Skeletal muscle satellite cell (primary cell): ENCODE results near the gene CUL7.

ENCODE experiments used
- H3K27me3 ChIP-seq: 2 replicates; pipeline ENCODE4 v1.7.0; 2013; ENCODE audit warnings: low read length; ENCODE audit not compliant: control insufficient read depth, insufficient read depth
- H3K36me3 ChIP-seq: 2 replicates; pipeline ENCODE4 v1.7.0; 2013; ENCODE audit warnings: mild to moderate bottlenecking, control low read depth, low read length; ENCODE audit not compliant: insufficient read depth
- H3K4me1 ChIP-seq: 2 replicates; pipeline ENCODE4 v1.7.0; 2013; ENCODE audit warnings: low read length; ENCODE audit not compliant: control insufficient read depth, insufficient read depth
- H3K4me2 ChIP-seq: 2 replicates; pipeline ENCODE4 v1.7.0; 2013; ENCODE audit warnings: mild to moderate bottlenecking, low read length
- H3K4me3 ChIP-seq: 2 replicates; pipeline ENCODE4 v1.7.0; 2013; ENCODE audit warnings: low read length
- H3K9ac ChIP-seq: 2 replicates; pipeline ENCODE4 v1.7.0; 2013; ENCODE audit warnings: mild to moderate bottlenecking, low read depth, low read length, moderate library complexity
- H3K9me3 ChIP-seq: replicated peaks from 2 replicates; pipeline ENCODE4 v1.7.0; 2013; ENCODE audit warnings: mild to moderate bottlenecking, control low read depth, low read length

CUL7 gene

DNA sequence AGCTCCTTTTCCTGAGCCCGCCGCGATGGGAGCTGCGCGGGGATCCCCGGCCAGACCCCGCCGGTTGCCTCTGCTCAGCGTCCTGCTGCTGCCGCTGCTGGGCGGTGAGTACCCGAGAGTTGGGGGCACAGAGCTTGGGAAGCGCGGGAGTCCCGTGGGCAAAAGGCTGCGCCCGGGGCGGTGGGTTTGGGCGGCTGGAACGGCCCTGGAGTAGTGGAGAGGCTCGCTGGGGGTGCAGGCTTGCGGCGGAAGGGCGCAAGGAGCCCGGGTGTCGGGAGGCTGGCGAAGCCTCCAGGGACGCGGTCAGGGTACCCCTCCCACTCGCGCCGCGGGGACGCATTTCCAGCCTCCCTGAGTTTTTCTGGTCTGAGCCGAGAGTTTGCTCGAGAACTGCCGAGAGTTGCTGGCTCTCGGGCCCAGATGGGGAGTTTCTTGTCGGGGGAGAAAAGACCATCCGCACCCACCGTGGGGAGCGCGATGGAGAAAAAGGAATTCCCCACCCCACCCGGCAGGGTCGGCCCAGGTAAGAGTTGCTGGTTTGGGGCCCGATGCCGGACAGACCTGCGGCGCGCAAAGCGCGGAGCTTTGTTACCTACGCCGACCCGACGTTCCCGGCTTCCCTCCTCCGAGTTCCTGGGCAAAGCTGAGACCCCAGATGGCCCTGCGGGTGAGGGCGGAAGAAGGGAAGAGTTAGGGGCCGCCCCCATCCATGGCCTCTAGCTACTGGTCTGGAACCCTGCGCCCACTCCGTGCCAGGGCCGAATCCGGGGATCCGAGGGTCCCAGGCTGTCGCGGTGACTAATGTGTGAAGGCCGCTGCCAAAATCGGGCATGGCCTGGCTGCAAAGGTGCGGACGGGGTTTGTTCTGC, 23.0 kb upstream of the CUL7 start:
- Histone ChIP-seq H3K36me3 (peaks cover 3% of the 10 kb centered on the region), H3K9ac (peak overlapping the region; percentile 96), H3K4me1 (peaks cover 21% of the 10 kb centered on the region), H3K27me3 (no peaks in the 10 kb centered on the region), H3K4me3 (peak overlapping the region; percentile 98), H3K9me3 (no peaks in the 10 kb centered on the region), H3K4me2 (peak overlapping the region; percentile 96)

DNA sequence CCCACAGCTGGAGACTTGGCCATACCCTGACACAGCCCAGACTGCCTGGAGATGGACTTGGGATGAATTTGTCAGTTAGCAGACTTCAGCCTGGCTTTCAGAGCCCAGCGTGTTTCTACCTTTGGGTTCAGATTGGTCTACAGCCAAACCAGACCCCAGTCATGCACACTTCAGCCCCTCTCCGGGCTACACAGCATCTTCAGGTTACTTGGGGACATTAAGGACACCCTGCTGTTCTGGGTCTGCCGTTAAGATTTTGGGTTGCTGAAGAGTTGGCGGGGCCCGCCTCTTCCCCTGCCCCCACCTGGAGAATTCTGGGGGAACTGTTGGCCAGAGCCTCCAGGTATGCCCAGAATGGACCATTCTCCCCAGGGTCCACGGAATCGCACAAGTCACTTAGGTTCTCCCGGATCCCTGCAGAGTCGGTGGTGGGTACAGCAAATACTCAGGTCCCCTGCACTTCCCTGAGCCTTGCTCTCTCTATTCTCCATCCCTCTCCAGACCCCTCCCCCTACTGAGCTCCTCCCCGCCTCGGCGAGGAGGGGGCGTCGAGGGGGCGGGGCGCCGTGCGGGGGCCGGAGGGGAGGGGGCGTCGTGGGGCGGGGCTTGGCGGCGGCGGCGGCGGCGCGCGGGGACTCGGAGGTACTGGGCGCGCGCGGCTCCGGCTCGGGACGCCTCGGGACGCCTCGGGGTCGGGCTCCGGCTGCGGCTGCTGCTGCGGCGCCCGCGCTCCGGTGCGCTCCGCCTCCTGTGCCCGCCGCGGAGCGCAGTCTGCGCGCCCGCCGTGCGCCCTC, 22.2 kb upstream of the CUL7 start, which contains the start of gene PTK7:
PTK7 (plus strand) TSS at position 645 of the 794 bp plus-strand sequence. CDS start 175 bp downstream, outside the sequence.
- Histone ChIP-seq H3K4me3 (peak within 1 kb of the TSS; percentile 98), H3K4me1 (peaks cover 20% of the 10 kb centered on the region), H3K27me3 (no peaks in the 10 kb centered on the region), H3K4me2 (peak within 1 kb of the TSS; percentile 96), H3K36me3 (peaks cover 3% of the 10 kb centered on the region), H3K9me3 (no peaks in the 10 kb centered on the region), H3K9ac (peak within 1 kb of the TSS; percentile 96)

DNA sequence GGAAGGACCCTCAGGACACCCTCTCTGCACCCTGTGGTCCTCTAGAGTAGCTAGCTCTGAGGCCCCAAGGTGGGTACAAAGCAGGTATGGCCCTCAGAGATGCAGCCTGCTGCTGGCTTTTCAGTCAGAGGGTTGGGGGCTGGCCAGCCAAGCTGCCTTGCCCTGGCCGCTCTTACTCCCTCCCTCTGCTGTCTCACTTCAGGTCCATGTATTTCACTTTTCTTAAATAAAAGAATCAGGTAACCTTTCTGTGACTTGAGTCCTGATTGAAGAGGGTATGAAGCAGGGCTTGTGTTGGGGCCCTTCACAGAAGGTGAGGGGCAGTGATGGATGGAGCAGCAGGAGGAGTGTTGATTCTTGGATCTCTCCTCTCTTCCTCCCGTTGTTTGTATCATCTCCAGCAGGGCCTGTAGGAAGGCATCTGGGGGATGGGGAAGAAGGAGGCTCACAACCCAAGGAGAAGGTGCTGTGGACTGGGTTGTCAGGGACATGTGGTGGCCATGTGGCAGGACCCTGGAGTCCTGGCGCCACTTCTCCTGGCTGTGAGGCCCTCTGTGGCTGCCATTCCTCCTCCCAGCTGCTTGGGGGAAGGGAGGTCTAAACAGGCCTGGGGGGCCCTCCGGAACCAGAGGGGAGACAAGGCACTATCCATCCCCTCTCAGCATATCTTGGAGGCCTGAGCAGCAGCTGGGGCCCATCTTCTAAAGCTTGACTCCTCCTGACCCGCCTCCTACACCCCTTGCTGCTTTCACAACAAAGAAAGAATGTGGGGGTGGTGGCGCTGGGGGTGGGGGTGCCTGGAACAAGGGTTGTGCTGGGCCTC, 21.4 kb upstream of the CUL7 start:
- Histone ChIP-seq H3K4me1 (peaks cover 20% of the 10 kb centered on the region), H3K9me3 (no peaks in the 10 kb centered on the region), H3K9ac (peak overlapping the region; percentile 36), H3K4me3 (peak overlapping the region; percentile 98), H3K36me3 (peaks cover 3% of the 10 kb centered on the region), H3K4me2 (peak overlapping the region; percentile 84), H3K27me3 (no peaks in the 10 kb centered on the region)

DNA sequence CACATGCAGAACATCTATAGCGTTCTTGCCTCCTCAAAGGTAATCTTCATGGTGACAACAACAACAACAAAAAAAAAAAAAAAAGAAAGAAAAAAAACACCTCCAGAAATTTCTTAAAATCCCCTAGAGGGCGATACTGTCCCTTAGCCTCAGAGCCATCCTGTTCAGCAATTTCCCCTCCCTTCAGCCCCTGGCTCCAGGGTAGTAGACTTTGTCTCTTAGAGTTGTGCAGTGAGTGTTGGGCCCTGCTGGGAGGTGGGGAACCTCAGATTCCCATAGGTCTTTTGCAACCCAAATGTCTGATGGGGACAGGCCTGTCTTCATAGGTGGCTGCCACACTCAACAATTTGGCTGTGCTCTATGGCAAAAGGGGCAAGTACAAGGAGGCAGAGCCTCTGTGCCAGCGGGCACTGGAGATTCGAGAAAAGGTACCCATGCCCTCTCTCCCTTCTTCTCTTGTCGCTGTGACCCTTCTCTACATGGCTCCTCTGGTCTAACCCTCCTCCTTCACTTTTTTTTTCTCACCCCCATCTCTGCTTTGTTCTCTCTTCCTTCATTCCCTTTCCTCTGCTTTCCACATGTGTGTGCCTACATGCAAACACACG, 16.5 kb upstream of the CUL7 start:
- Histone ChIP-seq H3K4me1 (peaks cover 1% of the 10 kb centered on the region), H3K4me3 (no peak overlapping the region)

DNA sequence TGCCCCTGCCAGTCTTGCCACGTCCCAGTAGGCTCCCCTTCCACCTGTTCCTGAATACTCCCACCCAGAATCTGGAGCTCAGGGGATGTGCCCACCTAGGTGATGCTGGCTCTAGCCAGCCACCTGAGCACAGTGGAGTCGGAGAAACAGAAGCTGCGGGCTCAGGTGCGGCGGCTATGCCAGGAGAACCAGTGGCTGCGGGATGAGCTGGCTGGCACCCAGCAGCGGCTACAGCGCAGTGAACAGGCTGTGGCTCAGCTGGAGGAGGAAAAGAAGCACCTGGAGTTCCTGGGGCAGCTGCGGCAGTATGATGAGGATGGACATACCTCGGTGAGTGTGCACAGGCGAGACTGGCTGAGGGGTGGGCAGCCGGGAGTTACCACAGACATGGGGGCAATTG, 9.2 kb upstream of the CUL7 start:
- Histone ChIP-seq H3K9ac (no peak overlapping the region), H3K9me3 (no peaks in the 10 kb centered on the region), H3K4me2 (no peak overlapping the region), H3K36me3 (peaks cover 5% of the 10 kb centered on the region), H3K27me3 (no peaks in the 10 kb centered on the region), H3K4me1 (peaks cover 15% of the 10 kb centered on the region), H3K4me3 (no peak overlapping the region)

More for the DNA sequence above, 16.5 kb upstream of the CUL7 start:
- H3K36me3 ChIP-seq, result peaks cover 6% of the 10 kb centered on the region
- H3K9me3 ChIP-seq, result no peaks in the 10 kb centered on the region
- H3K27me3 ChIP-seq, result no peaks in the 10 kb centered on the region
- no peak overlapping the region for H3K4me2 ChIP-seq
- H3K9ac ChIP-seq, result no peak overlapping the region

DNA sequence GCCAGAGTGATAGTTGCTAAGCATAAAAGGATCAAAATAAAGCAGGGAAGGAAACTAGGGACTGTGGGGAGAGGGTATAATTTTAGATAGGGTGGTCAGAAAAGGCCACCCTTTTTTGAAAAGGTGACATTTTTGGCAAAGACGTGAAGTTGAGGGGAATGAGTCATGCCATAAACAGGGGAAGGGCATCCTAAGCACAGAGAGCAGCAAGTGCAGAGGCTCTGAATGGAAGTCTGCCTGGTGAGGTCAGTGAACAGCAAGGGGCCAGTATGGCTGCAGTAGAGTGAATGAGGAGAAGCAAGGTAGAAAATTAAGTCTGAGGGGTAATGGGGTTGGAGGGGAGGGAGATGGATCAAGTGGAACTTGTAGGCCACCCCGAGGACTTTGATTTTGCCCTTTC, 8.2 kb upstream of the CUL7 start:
- Histone ChIP-seq H3K4me1 (peaks cover 15% of the 10 kb centered on the region), H3K27me3 (no peaks in the 10 kb centered on the region), H3K4me2 (no peak overlapping the region), H3K9ac (no peak overlapping the region), H3K36me3 (peaks cover 8% of the 10 kb centered on the region), H3K9me3 (no peaks in the 10 kb centered on the region), H3K4me3 (no peak overlapping the region)

DNA sequence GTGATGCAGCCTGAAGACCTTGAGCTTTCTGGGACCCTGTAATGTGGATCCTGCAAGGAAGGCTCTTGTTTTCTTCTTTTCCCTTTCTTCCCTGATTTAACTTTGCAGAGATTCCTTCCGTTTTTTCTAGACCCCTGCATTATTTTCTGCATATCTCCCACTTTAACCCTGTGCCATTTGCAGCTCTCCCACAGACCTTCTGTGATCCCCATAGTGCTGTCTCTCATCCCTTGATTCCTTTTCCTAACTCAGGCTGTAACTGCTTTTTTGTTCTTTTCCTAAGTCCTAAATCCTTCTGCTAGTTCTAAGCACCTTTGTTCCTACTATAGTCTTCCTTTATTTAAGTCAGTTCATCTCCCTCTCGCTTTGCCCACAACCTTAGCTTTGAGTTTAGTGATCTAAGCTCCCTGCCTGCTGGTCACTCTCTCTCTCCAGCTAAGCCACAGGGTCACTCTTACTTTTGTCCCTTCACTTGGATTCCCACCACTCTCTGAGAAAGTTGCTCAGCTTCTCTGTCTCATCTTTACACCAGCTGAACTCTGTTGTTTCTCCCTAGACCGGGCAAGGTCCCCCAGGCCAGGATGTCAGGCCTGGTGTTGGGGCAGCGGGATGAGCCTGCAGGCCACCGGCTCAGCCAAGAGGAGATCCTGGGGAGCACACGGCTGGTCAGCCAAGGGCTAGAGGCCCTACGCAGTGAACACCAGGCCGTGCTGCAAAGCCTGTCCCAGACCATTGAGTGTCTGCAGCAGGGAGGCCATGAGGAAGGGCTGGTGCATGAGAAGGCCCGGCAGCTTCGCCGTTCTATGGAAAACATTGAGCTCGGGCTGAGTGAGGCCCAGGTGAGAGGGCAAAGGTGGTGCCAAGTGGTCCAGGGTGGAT, 7.3 kb upstream of the CUL7 start:
- Histone ChIP-seq H3K4me1 (peaks cover 15% of the 10 kb centered on the region), H3K36me3 (peaks cover 11% of the 10 kb centered on the region), H3K4me2 (peak overlapping the region; percentile 97), H3K9ac (peak overlapping the region; percentile 91), H3K27me3 (no peaks in the 10 kb centered on the region), H3K4me3 (no peak overlapping the region), H3K9me3 (no peaks in the 10 kb centered on the region)

DNA sequence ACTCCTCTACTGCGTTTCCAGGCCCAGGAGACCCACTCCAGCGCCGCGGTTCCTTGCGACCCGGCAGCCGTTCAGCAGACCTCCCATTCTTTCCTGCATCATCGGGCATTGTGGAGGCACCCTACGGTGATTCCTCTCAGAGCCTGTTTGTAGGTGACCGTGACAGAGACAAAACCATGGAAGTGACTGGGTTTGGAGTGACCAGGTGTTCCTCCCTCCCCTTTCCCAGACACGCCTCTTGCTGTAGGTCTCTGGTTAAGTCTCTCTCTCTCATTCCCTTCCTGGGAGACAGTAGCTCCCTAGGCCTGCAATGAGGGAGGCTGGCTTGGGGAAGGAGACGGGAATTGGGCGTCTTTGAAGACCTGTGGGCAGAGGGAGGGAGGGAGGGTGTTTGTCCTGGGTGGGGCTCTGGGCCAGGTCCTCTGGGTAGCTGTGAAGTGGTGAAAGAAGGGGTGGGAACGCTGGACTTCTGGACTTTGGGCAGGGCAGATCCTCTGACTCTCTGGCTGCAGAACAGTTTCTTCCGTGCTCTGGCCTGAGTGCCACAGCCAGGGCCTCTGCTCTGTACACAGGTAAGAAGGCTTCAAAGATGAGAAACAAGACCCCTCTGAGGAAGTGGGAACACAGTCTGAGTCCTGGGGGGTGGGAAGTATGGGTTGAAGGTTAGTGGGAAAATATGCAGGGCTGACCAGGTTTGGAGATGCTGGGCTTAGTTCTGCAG, 6.5 kb upstream of the CUL7 start:
- Histone ChIP-seq H3K36me3 (peaks cover 16% of the 10 kb centered on the region), H3K9ac (peak overlapping the region; percentile 91), H3K27me3 (no peaks in the 10 kb centered on the region), H3K4me2 (peak overlapping the region; percentile 97), H3K4me3 (peak overlapping the region; percentile 87), H3K4me1 (peaks cover 15% of the 10 kb centered on the region), H3K9me3 (no peaks in the 10 kb centered on the region)

DNA sequence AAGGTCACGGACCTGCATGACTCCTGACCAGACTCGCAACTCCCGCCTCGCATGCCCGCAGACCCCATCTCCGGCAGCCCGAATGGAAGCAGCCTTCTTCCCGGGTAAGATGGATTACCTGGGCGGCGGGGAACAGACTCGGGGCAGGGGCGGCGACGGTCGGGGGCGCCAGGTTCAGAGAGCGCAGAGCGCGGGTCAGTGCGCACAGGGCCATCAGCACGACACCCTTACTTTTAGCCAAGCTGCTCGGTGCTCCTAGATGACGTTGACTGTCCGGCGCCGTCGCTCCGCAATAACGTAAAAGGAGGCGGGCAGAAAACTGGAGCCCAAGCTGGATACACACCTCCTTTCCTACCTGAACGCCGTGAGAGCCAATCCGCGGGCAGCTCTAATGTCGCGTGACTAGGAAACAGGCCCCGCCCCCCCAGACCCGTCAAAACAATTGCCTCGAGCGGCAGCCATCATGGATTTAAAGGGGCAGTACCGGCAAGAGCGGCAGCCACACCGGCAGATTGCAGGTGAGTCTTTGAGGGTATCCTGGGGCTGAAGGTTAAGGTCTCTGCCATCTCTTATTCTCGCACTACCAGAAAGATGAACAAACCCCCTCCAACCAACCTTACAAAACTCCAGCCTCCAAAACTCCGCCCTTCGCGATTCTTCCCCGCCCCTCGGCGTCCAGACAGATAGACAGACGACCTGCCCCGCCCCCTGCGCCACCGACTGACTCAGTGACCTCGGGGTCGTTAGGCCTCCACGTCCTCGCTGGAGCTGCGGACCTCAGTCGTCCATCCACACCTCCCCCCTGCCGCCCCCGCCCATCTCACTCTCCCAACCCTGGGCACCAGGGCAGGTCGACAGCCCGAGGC, 5.8 kb upstream of the CUL7 start, which contains the start of the genes KLC4 and MRPL2:
KLC4 (plus strand) TSS at position 464 of the 866 bp plus-strand sequence. CDS start 1,705 bp downstream, outside the sequence.
MRPL2 (minus strand) TSS at position 267 of the 866 bp plus-strand sequence; CDS start at position 214, 53 bp downstream.
- H3K4me1 ChIP-seq, result peaks cover 17% of the 10 kb centered on the region
- H3K4me2 ChIP-seq, result peak within 1 kb of the TSS; percentile 97
- peak within 1 kb of the TSS; percentile 87 for H3K4me3 ChIP-seq
- no peaks in the 10 kb centered on the region for H3K9me3 ChIP-seq
- peak within 1 kb of the TSS; percentile 91 for H3K9ac ChIP-seq
- no peaks in the 10 kb centered on the region for H3K27me3 ChIP-seq
- peaks cover 16% of the 10 kb centered on the region for H3K36me3 ChIP-seq
